NCI-H2196 treated with DMSO at 0.1 percent for 48 hours (cell line): Measurements from ENCODE around the gene ASB10.

Experiments
- DNase-seq: peaks from one replicate; lab custom pipeline; 2025; ENCODE audit not compliant: unreplicated experiment; lab: John Stamatoyannopoulos, UW

The ASB10 gene, protein sequence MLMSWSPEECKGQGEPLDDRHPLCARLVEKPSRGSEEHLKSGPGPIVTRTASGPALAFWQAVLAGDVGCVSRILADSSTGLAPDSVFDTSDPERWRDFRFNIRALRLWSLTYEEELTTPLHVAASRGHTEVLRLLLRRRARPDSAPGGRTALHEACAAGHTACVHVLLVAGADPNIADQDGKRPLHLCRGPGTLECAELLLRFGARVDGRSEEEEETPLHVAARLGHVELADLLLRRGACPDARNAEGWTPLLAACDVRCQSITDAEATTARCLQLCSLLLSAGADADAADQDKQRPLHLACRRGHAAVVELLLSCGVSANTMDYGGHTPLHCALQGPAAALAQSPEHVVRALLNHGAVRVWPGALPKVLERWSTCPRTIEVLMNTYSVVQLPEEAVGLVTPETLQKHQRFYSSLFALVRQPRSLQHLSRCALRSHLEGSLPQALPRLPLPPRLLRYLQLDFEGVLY

DNA sequence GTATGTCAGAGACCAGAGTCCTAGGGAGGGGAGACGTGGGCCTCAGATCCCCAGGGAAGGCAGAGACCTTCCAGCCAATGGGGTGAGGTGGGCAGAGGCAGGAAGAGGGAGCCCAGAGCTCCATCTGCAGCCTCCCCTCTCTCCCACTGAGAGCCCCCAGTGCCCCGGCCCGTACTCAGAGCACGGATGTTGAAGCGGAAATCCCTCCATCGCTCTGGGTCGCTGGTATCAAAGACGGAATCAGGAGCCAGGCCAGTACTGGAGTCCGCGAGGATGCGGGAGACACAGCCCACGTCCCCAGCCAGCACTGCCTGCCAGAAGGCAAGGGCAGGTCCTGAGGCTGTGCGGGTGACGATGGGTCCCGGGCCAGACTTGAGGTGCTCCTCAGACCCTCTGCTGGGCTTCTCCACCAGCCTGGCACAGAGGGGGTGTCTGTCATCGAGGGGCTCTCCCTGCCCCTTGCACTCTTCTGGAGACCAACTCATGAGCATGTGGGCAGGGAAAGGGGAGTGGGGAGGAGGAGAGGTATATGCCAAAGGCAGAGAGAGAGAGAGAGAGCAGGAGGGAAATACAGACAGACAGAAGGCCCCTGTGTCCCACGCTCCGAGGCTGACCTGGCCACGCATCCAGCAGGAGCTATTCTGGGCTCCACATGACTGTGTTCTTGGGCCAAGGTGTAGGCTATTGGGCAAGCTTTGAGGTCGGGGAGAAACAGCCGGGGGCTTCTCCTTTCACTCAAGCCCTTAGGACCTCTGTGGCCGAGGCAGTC lies at the start of gene ASB10:
ASB10 (minus strand) TSS at position 611 of the 769 bp plus-strand sequence; CDS start at position 491, 120 bp downstream.
- no peak for DNase-seq

DNA sequence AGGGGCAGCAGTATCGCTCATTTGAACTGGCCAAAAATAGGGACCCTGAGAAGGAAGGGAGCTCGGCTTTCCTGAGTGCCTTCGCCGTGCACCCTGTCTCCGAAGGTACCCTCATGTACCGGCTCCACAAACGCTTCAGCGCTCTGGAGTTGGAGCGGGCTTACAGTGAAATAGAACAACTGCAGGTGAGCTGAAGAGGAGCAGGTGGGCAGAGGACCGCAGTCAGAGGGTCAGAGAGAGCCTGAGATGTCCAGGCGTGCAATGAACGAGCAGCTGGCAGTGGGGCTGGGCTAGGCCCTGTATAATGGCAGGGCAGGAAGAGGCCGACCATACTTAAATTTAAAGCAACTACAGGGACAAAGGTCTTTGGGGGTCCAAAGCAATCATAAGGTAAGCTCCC lies 49.4 kb upstream of the ASB10 start:
- DNase-seq, result no peak

GRCh38 chr7:151235091-151235787 lies 48.2 kb upstream of the ASB10 start:
- no peak for DNase-seq

GRCh38 chr7:151233804-151234203 lies 46.8 kb upstream of the ASB10 start:
- no peak for DNase-seq

DNA sequence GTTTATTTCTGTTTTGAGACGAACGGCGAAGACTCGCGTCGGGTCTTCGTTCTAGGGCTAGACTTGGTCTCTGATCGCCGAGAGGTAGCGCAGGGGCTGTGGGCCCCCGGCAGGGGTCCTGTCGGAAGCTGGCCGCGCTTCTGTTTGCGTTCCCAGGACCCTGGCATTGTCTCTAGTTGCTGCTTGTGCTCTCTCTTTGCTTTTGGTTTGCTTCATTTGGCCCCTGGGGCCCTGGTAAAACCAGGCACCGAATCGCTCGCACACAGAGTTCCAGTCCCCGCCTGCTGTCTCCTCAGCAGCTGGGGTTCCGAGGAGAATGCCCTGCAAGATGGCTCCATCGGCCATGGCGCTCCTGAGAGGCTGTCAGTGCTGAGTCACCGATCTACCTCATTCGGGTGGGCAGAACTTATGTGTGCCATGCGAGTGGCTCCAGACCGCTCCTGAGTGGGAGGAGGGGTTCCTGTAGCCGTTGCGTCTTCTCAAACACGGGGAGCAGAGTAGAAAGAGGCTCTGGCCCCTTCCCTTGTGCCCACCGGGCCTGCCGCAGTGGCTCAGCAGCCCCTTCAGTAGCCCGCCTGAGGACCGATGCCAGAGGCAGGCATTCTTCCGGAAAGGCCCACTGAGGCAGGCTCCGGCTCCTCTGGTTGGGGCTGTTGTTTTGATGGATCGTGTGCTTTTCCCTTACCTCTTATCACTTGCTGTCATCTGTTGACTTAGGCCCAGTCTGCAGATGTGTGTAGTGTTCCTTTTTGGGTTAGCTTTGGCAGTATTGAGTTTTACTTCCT lies 46.1 kb upstream of the ASB10 start:
- no peak for DNase-seq

DNA sequence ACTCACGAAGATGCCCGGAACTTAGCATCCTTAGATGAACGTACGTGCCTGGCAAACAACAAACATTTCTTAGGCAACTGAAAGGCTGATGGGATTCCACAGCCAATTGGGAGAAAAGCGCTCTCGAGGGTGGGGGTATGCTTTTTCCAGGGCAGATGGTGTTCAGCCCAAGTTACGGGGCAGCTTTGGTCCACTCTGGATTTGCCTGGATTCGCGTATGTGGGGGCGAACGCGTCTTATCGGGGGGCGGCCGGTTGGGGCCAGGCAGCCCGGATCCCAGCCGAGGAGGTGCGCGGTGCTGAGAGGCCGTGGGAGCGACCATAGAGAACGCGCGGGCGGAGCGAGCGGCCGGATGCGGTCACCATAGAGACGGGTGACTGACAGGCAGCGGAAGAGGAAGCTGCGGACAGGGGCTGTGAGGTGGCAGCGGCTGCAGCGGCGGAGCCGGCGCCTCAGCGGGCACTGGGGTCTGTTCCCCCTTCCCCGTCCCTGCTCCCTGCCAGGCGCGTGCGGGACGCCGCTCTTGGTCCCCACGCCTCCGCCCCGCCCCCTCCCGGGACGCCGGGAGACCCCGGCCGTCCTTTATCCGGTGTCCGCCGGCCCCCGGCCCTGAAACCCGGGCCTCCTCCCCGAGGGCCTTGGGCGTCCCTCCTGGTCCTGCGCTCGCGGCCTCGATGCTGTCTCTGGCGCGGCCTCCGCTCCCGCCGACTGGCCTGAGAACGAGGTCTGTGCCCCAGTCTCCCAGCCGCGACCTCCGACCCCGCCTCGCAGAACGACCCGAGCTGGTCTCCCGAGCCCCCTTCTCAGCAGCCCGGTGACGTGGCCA lies 45.3 kb upstream of the ASB10 start, which contains the start of gene CHPF2:
CHPF2 (plus strand) TSS at position 393 of the 826 bp plus-strand sequence. CDS start 1,529 bp downstream, outside the sequence.
- no peak for DNase-seq

DNA sequence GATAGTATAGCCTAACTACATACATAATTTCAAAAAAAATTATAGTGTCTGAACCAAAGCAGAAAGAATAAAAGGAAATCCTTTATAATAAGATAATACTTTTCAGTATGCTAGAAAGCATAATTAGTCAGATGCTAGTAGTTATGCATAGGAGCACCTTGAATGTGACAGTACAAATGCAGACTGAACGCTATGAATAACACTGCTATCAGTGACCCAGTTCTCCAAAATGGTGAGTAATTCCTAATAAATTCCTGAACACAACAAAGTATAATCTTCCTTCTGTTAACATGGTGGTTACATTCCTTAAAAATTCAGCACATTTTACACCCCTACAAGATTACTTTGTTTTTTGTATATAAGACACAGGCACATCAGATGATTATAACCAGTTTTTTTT lies 44.0 kb upstream of the ASB10 start:
- DNase-seq, result no peak

- no peak for DNase-seq
These were observed 42.2 kb upstream of the ASB10 start for GRCh38 chr7:151229249-151229648.

DNA sequence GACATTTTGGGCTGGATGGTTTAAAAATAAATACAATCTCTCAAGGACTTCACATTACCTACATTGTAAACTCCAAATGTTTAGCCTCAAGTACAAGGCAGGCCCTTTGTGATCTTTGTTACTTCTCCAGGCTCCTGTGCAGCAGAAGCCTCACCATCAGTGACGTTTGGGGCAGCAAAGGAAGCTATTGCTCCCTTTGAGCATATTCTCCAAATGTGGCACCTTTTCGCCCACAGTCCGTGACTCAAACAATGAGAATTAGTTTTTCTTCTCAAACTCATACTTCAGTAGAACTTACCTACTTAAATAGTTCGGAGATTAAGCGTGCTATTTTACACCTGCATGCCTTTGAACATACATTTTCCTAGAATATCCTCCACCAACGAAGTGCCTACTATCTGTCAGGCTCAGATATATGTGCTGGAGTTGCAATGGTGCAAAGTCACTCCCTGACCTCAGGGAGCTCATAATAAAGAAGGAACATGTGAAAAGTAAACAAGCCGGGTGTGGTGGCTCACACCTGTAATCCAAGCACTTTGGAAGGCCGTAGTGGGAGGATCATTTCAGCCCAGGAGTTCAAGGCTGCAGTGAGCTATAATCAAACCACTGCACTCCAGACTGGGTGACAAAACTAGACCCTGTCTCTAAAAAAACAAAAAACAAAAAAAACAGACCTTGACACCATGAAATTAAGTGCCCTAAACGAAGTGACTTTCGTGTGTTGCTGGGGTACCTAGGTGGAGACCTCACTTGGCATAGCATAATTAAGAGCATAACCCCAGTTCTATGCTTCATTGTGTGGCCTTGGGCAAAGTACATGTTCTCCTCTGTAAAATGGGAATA lies 41.2 kb upstream of the ASB10 start:
- DNase-seq, result no peak

- peak; percentile 82 for DNase-seq
These were observed 40.1 kb upstream of the ASB10 start, which contains the start of gene ABCF2 for GRCh38 chr7:151226875-151227782. Gene ABCF2, minus strand, starts transcription at chr7:151227205. Its CDS starts 747 bp downstream, at chr7:151226458.

DNA sequence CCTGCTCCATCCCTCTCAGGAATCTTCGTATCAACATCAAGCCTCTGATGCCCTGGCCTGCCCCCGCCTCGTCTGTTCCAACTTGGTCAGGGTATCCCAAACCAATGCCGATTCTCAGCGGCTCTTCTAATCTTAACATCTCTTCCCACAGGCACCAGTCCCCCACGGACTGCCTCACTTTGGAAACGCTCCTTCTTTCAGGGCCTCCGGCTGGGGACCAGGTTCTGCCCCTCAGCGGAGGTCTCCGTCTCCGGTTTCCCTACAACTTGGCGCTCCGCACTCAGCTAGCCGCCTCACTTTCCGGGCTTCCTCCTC lies 39.5 kb upstream of the ASB10 start:
- DNase-seq, result no peak

DNA sequence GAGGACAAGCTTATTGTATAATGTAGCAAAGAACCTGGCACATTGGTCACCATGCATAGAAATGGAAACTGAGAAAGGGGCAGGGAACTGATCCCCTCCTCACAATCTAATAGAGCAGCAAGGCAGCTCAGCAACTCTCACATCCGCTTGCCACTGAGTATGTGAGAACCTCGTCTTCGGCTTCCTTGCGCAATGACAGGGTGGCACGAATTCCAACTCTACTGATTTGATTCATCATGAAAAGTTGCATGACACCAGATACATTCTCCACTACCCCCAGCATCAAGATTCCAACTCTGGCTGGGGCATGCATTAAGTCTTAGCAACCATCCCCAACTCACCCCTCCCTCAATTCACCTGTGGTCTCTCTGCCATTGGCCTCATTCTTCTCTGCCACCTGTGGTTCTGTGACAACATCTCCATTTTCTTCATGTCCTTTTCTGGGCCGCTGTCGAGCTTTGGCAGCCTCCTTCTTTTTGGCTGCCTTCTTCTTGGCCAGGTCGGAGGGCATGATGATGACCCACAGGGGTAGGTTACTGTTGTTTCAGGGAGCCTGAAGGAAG lies 39.0 kb upstream of the ASB10 start:
- DNase-seq, result no peak

DNA sequence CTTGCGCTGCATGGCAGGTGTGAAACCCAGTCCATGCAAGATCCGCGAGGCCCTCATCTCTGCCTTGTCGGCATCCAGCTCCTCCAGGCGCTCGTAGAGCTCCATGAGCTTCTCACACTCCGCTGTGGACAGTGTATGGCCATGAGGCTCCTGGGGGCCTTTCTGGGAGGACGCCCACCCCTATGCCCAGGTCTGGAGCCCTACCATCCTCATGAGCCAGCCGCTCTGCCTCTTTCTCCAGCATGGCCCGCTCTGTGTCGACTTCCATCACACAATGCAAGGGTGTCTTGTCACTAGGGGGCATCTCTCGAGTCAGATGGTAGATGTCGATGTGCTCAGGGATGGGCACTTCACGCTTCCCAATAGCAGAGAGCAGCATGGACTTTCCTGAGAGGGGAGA lies 36.7 kb upstream of the ASB10 start:
- DNase-seq, result no peak

- DNase-seq, result no peak
These were observed 31.1 kb upstream of the ASB10 start for GRCh38 chr7:151218170-151218569.

DNA sequence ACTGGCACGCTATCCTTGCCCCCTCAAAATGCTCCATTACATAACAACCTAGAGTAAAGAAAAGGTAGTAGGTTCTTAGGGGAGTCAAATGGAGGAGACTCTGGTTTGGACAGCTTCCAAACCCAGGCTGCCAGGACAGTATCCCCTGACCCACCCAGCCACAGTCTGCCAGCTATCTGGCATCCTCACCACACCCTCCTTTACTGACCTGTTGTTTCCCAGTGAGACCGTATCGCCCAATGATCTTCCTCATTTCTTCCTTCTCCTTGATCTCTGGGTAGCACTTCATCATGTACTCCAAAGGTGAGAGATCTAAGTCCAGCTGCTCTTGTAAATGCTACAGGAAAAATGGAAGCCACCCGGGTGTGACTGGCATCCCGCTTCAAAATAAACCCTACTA lies 28.3 kb upstream of the ASB10 start:
- DNase-seq, result no peak

DNA sequence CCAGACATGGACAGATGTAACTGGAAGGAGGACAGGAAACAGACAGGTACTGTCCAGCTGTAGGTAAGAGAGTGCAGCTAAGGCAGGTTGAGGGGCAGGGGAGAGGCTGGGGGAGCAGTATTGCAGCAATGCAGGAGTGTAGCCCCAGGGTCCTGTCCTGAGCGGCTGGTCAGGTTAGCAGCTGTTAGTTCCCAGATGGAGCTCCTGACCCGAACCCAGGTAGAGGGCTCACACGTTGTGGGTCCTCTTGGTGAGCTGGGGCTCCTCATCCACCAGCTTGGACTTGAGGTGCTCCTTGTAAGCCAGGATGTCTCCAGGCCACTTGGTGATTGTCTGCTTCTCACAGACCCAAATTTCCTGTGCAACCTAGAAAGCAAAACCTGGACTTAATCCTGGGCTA lies 26.8 kb upstream of the ASB10 start:
- no peak for DNase-seq

DNA sequence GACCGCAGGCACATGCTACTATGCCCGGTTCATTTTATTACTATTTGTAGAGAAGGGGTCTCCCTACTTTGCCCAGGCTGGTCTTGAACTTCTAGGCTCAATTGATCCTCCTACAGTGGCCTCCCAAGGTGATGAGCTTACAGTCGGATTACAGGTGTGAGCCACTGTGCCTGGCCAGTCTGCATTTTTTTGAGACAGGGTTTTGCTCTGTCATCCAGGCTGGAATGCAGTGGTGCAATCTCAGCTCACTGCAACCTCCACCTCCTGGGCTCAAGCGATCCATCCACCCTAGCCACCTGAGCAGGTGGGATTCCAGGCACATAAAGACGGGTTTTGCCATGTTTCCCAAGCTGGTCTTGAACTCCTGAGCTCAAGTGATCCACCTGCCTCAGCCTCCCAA lies 25.6 kb upstream of the ASB10 start:
- no peak for DNase-seq
